Sigmoid colon (tissue), 7 donors: ENCODE measurements around the gene ITGB1. TPM values are rescaled to one million over a fixed set of nuclear protein-coding genes. Genes with fewer than 3 reads are reported as not detected.
A peak's percentile ranks its signal among the peaks of the same experiment; 100 is the strongest.

Experiments used
- DNase-seq: peaks from one replicate; pipeline ENCODE4 v3.0.0-alpha.2; 2019
- H3K27ac ChIP-seq, 4 donors: fragments of 200-600 bp; sonication (generic); one replicate each; pipeline ENCODE4 v1.5.1; 2016 to 2019; ENCODE audit warnings: mild to moderate bottlenecking in 1 of 4
- H3K27me3 ChIP-seq, 3 donors: fragments of 200-600 bp; sonication (generic); one replicate each; pipeline ENCODE4 v1.5.1; 2019; ENCODE audit warnings: mild to moderate bottlenecking in 1 of 3
- H3K36me3 ChIP-seq, 4 donors: fragments of 200-600 bp; sonication (generic); one replicate each; pipeline ENCODE4 v1.5.1; 2016 to 2019
- H3K4me1 ChIP-seq, 4 donors: fragments of 200-600 bp; sonication (generic); one replicate each; pipeline ENCODE4 v1.5.1; 2017 to 2019
- H3K4me3 ChIP-seq, 4 donors: fragments of 200-600 bp; sonication (generic); one replicate each; pipeline ENCODE4 v1.5.1; 2017 to 2019; ENCODE audit warnings: mild to moderate bottlenecking in 2 of 4, moderate library complexity in 1 of 4
- H3K9me3 ChIP-seq, 4 donors: fragments of 200-600 bp in 3 of 4; sonication (generic) in 3 of 4; one replicate each; pipeline versions ENCODE4 v1.5.1 to v1.6.1; 2013 to 2019
- EP300 ChIP-seq, 4 donors: sonication (generic); formaldehyde crosslinking; IDR thresholded peaks; one replicate each; pipeline ENCODE4 v1.6.1; 2017; ENCODE audit warnings: antibody characterized with exemption in 4 of 4
- POLR2A ChIP-seq, 2 donors: fragments of 450-650 bp; IDR thresholded peaks; one replicate each; pipeline ENCODE4 v1.6.1; 2016; ENCODE audit warnings: antibody characterized with exemption in 2 of 2, mild to moderate bottlenecking in 2 of 2, moderate library complexity in 2 of 2
- POLR2AphosphoS5 ChIP-seq, 4 donors: sonication (generic); formaldehyde crosslinking; IDR thresholded peaks; one replicate each; pipeline ENCODE4 v1.6.1; 2017; ENCODE audit warnings: antibody characterized with exemption in 4 of 4
- WGBS, 2 donors: extraction: QIAGEN DNeasy Blood & Tissue Kit; methylation state at CpG; one replicate each; pipeline ENCODE4 v1.1.7; 2013; 5-methylcytosine and 5-hydroxymethylcytosine counted together
- intact Hi-C: fragments of 100-400 bp; cut with DNase I; formaldehyde crosslinking; loops from one replicate; pipeline ENCODE4 v1.15.1; 2023
- polyA plus RNA-seq, 3 donors: library from polyadenylated mRNA; stranded (reverse); fragments of 200-250 nt; gene quantifications; one replicate each; pipeline ENCODE4 v1.2.3, GENCODE V29; 2013
- total RNA-seq, 4 donors: library from RNA; depleted of rRNA; stranded (reverse); fragments of >200 nt; gene quantifications; one replicate each; pipeline ENCODE4 v1.1.0, GENCODE V29; 2016
- TF ChIP-seq, protein P1 (sequence below), 4 experiments: fragments of 450-650 bp in 3 of 4; fragments of 200-600 bp in 1 of 4; IDR thresholded peaks; one replicate each; pipeline ENCODE4 v1.5.1; 2016 to 2019; ENCODE audit warnings: antibody characterized with exemption in 4 of 4, mild to moderate bottlenecking in 3 of 4, moderate library complexity in 2 of 4
- donor health status: healthy with polysubstance abuse.
- donor health status: Bipolar disorder and iron deficiency.
- donor health status: healthy.

ITGB1 gene
- total and polyA plus RNA-seq, 7 donors = 43.8 to 1,360 (median 588) TPM

DNA sequence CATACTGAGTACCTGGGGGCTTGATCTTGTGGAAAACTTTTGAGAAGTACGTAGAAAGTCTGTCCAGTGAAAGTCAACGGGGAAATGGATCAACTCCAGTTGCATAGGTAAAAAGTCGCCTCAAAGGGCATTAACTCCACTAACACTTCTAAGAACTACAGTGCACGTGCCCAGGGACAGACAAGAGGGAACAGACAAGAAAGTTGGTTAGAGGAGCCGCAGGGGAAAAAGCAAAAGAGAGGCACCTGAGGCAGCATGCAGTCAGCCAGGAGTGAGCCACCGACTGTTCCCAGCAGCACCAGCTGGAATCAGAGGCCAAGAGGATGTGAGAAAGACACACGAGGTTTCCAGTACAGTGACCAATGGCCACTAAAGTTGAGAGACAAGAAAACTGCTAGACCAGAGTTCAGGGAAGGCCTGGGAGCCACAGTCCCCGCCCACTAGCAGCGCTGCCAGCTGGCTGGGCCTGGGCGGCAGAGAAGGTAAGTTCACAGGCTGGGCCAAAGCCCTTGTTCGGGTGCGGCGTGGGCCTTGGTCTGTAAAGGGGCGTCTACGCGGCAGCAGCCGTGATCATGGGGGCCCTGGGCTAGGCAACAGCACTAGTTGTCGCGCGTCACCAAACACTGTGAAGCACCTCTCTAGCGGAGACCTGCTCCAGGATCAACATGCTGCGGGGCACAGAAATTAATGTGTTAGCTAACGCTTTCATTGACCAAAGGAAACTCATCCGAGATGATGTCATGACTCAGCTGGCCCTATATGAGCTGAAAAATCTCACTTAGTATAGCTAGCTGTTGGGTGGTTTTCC lies 14.0 kb downstream of the ITGB1 start:
- 83 to 88% methylated on average over 24 of the region's 24 CpGs for WGBS, 2 donors
- no peaks in the 10 kb centered on the region for H3K9me3 ChIP-seq

DNA sequence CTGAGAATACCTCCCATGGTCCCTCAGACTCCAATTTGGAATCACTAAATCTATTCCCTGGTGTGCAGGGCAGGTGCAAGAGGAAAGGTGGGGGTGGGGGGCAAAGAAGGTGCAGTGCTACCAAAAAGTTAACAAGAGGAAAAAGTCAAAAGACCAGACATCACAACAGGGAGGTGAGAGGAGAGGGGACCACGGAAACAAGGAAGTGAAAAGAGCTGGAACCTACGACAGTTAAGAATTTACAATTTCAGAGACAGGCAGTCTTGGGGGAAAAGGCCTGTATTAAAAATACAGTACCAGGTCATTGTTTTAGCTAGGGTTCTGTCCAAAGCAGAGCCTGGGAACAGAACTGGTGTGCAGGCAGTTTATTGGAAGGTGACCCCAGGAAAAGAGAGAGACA lies 14.6 kb downstream of the ITGB1 start:
- WGBS, 2 donors = 16 to 46% methylated on average over 2 of the region's 2 CpGs
- Histone ChIP-seq H3K27ac (peak overlapping the region; percentile 41 to 90 (median 74)), H3K4me3 (no peak overlapping the region), H3K9me3 (no peaks in the 10 kb centered on the region), H3K36me3 (no peaks in the 10 kb centered on the region), H3K27me3 (no peaks in the 10 kb centered on the region), H3K4me1 (peaks cover 0 to 91% (median 80%) of the 10 kb centered on the region in 4 donors)
- TF ChIP-seq POLR2A (IDR thresholded peaks at IDR 0.05) (no peak), EP300 (IDR thresholded peaks at IDR 0.05) (no peak), POLR2AphosphoS5 (IDR thresholded peaks at IDR 0.05) (no peak)
- TF ChIP-seq, protein P1, sequence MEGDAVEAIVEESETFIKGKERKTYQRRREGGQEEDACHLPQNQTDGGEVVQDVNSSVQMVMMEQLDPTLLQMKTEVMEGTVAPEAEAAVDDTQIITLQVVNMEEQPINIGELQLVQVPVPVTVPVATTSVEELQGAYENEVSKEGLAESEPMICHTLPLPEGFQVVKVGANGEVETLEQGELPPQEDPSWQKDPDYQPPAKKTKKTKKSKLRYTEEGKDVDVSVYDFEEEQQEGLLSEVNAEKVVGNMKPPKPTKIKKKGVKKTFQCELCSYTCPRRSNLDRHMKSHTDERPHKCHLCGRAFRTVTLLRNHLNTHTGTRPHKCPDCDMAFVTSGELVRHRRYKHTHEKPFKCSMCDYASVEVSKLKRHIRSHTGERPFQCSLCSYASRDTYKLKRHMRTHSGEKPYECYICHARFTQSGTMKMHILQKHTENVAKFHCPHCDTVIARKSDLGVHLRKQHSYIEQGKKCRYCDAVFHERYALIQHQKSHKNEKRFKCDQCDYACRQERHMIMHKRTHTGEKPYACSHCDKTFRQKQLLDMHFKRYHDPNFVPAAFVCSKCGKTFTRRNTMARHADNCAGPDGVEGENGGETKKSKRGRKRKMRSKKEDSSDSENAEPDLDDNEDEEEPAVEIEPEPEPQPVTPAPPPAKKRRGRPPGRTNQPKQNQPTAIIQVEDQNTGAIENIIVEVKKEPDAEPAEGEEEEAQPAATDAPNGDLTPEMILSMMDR (IDR thresholded peaks at IDR 0.05) = no peak
- DNase-seq = no peak
- intact Hi-C loops = no loop called here

More for the DNA sequence above, 14.0 kb downstream of the ITGB1 start:
- H3K27ac ChIP-seq = peak overlapping the region; percentile 41 to 90 (median 74)
- H3K4me3 ChIP-seq = no peak overlapping the region
- DNase-seq = peak; percentile 69
- intact Hi-C loops = no loop called here
- H3K27me3 ChIP-seq = no peaks in the 10 kb centered on the region
- TF ChIP-seq POLR2AphosphoS5 (IDR thresholded peaks at IDR 0.05) (no peak), EP300 (IDR thresholded peaks at IDR 0.05) (no peak), POLR2A (IDR thresholded peaks at IDR 0.05) (no peak)
- TF ChIP-seq, protein P1 (IDR thresholded peaks at IDR 0.05) = no peak
- H3K36me3 ChIP-seq = no peaks in the 10 kb centered on the region
- H3K4me1 ChIP-seq = peaks cover 0 to 91% (median 80%) of the 10 kb centered on the region in 4 donors

DNA sequence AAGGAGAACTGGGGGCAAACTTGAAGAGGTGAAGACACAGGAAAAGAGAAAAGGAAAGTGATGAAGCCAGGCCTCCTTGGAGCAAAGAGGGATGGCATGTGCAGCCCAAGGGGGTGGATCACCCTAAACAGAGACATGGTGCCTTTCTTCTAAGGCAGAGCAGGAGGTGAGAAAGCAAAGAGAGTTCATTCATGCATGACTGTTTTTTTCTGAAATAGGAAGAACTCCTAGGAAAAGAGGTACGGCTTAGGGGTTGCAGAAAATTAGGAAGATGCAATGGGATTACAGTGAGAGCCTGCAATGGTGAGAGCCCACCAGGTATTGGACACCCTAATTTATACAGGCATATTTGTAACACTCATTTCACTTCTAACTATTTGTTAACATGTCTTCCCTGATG lies 15.9 kb downstream of the ITGB1 start:
- TF ChIP-seq POLR2A (IDR thresholded peaks at IDR 0.05) (no peak), EP300 (IDR thresholded peaks at IDR 0.05) (no peak), POLR2AphosphoS5 (IDR thresholded peaks at IDR 0.05) (no peak)
- TF ChIP-seq, protein P1 (IDR thresholded peaks at IDR 0.05) = no peak
- Histone ChIP-seq H3K27me3 (no peaks in the 10 kb centered on the region), H3K36me3 (no peaks in the 10 kb centered on the region), H3K4me3 (no peak overlapping the region), H3K4me1 (peaks cover 0 to 94% (median 90%) of the 10 kb centered on the region in 4 donors), H3K9me3 (no peaks in the 10 kb centered on the region), H3K27ac (peak overlapping the region; percentile 75 to 90 (median 82))
- no peak for DNase-seq
- WGBS, 2 donors = 87 to 96% methylated on average over 1 of the region's 1 CpG
- intact Hi-C loops = no loop called here

DNA sequence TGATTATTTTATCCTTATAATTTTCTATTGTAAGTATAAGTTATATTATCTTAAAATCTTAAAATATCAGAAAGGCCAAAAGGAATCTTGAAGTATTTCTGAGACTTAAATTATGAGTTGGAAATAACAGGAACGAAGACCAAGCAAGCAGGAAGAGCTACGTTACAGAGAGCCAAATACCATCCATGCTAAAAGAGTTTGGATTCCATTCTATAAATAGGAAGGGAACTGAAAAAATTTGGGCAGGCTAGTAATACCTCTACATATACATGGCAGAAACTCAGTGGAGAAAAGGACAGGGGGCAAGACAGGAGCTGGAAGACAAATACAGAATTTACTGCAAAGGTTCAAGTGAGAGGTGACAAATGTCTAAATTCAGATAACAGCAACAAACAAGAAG lies 16.7 kb downstream of the ITGB1 start:
- intact Hi-C loops = no loop called here
- no peaks in the 10 kb centered on the region for H3K27me3 ChIP-seq
- H3K27ac ChIP-seq = peak overlapping the region; percentile 75 to 90 (median 82)
- 66 to 75% methylated on average over 2 of the region's 2 CpGs for WGBS, 2 donors
- no peaks in the 10 kb centered on the region for H3K9me3 ChIP-seq
- peaks cover 0 to 89% (median 89%) of the 10 kb centered on the region in 4 donors for H3K4me1 ChIP-seq
- no peak overlapping the region for H3K4me3 ChIP-seq
- no peak for DNase-seq
- H3K36me3 ChIP-seq = no peaks in the 10 kb centered on the region
- no peak for TF ChIP-seq POLR2AphosphoS5 (IDR thresholded peaks at IDR 0.05)
- TF ChIP-seq, protein P1 (IDR thresholded peaks at IDR 0.05) = no peak
